Activated CD4-positive, CD25-positive, alpha-beta regulatory T cell treated with anti-CD3 and anti-CD28 coated beads, Interleukin-2, amount 50 U/mL, for 24 hours (primary cell): ENCODE results near the gene ZNF343.
"Not testable (repeated sequence)": the region's sequence is repeated elsewhere in the genome, so short reads cannot be mapped to it uniquely, and the experiment has no call there.

ENCODE experiments used
- ATAC-seq, 2 donors: fragments of 150-1000 bp; cut with Tn5 transposase; one replicate each; pipeline ENCODE4 v1.10.0; 2021; ENCODE audit warnings: mild to moderate bottlenecking in 1 of 2, moderate library complexity in 1 of 2

Gene ZNF343

GRCh38 chr20:2521369-2522305, 12.9 kb upstream of the ZNF343 start:
- no peak for ATAC-seq

GRCh38 chr20:2520617-2521016, 11.9 kb upstream of the ZNF343 start:
- no peak for ATAC-seq

GRCh38 chr20:2519115-2519809, 10.5 kb upstream of the ZNF343 start:
- no peak for ATAC-seq

GRCh38 chr20:2518558-2518957, 9.8 kb upstream of the ZNF343 start:
- ATAC-seq = no peak

GRCh38 chr20:2518096-2518495, 9.4 kb upstream of the ZNF343 start:
- no peak for ATAC-seq

GRCh38 chr20:2516399-2516798, 7.7 kb upstream of the ZNF343 start:
- no peak for ATAC-seq

- no peak for ATAC-seq
Observed at GRCh38 chr20:2515203-2515602, 6.5 kb upstream of the ZNF343 start.

- no peak for ATAC-seq
Observed at GRCh38 chr20:2509794-2510193, 1.1 kb upstream of the ZNF343 start.

- no peak for ATAC-seq
Observed at GRCh38 chr20:2509468-2509781, 710 bp upstream of the ZNF343 start.

- no peak for ATAC-seq
Observed at GRCh38 chr20:2507875-2508630, 662 bp downstream of the ZNF343 start.

GRCh38 chr20:2507464-2507863, 1.3 kb downstream of the ZNF343 start:
- ATAC-seq = no peak

GRCh38 chr20:2506426-2506825, 2.3 kb downstream of the ZNF343 start:
- not testable (repeated sequence) for ATAC-seq

GRCh38 chr20:2504803-2505202, 3.9 kb downstream of the ZNF343 start:
- ATAC-seq = not testable (repeated sequence)

GRCh38 chr20:2502808-2503384, 5.8 kb downstream of the ZNF343 start:
- ATAC-seq = not testable (repeated sequence)

GRCh38 chr20:2485661-2486060, 23.1 kb downstream of the ZNF343 start:
- no peak for ATAC-seq

GRCh38 chr20:2485080-2485479, 23.6 kb downstream of the ZNF343 start:
- no peak for ATAC-seq

GRCh38 chr20:2483504-2483903, 25.2 kb downstream of the ZNF343 start:
- no peak for ATAC-seq

- no peak for ATAC-seq
Observed at GRCh38 chr20:2480381-2480780, 28.3 kb downstream of the ZNF343 start.

GRCh38 chr20:2476742-2477615, 31.7 kb downstream of the ZNF343 start:
- ATAC-seq = no peak

GRCh38 chr20:2475850-2476741, 32.6 kb downstream of the ZNF343 start:
- ATAC-seq = no peak

GRCh38 chr20:2473516-2473915, 35.2 kb downstream of the ZNF343 start:
- ATAC-seq = no peak
